Fibroblast of the conjunctiva (primary cell): ENCODE results near the gene AKR7A2.

Source experiments
- DNase-seq: peaks from one replicate; pipeline ENCODE4 v3.0.0-alpha.2; 2010; ENCODE audit warnings: low read depth

The AKR7A2 gene

GRCh38 chr1:19311931-19312781 lies at the start of gene AKR7A2, which contains the start of gene SLC66A1:
AKR7A2 (minus strand) TSS chr1:19312144; CDS start chr1:19312124, 20 bp downstream.
SLC66A1 (plus strand) TSS chr1:19312326; CDS start chr1:19317678, 5,352 bp downstream.
- DNase-seq = peak; percentile 80

- DNase-seq = no peak
These were observed 49.1 kb upstream of the AKR7A2 start for GRCh38 chr1:19360843-19361610.

- DNase-seq = no peak
These were observed 48.5 kb upstream of the AKR7A2 start for GRCh38 chr1:19360432-19360831.

- DNase-seq = no peak
These were observed 48.1 kb upstream of the AKR7A2 start for GRCh38 chr1:19360016-19360415.

GRCh38 chr1:19359357-19359756 lies 47.4 kb upstream of the AKR7A2 start:
- no peak for DNase-seq

- no peak for DNase-seq
These were observed 46.8 kb upstream of the AKR7A2 start for GRCh38 chr1:19358710-19359109.

- DNase-seq = no peak
These were observed 45.5 kb upstream of the AKR7A2 start for GRCh38 chr1:19357299-19357986.

GRCh38 chr1:19356266-19356665 lies 44.3 kb upstream of the AKR7A2 start:
- no peak for DNase-seq

GRCh38 chr1:19354531-19354981 lies 42.6 kb upstream of the AKR7A2 start:
- no peak for DNase-seq

- DNase-seq = no peak
These were observed 41.7 kb upstream of the AKR7A2 start for GRCh38 chr1:19353596-19353995.

GRCh38 chr1:19352839-19353238 lies 40.9 kb upstream of the AKR7A2 start:
- DNase-seq = no peak

GRCh38 chr1:19351873-19352272 lies 39.9 kb upstream of the AKR7A2 start:
- no peak for DNase-seq

GRCh38 chr1:19350566-19350965 lies 38.6 kb upstream of the AKR7A2 start:
- DNase-seq = no peak

GRCh38 chr1:19349999-19350398 lies 38.1 kb upstream of the AKR7A2 start:
- DNase-seq = no peak

GRCh38 chr1:19348441-19349198 lies 36.7 kb upstream of the AKR7A2 start:
- DNase-seq = no peak

GRCh38 chr1:19347533-19348172 lies 35.7 kb upstream of the AKR7A2 start:
- DNase-seq = no peak

- DNase-seq = no peak
These were observed 34.1 kb upstream of the AKR7A2 start for GRCh38 chr1:19346026-19346425.

GRCh38 chr1:19345391-19345790 lies 33.4 kb upstream of the AKR7A2 start:
- no peak for DNase-seq

GRCh38 chr1:19344831-19345230 lies 32.9 kb upstream of the AKR7A2 start:
- no peak for DNase-seq

GRCh38 chr1:19344372-19344810 lies 32.4 kb upstream of the AKR7A2 start:
- DNase-seq = peak; percentile 23
